Bronchial epithelial cell (primary cell): ENCODE measurements around the gene MYO5A. TPM values are rescaled to one million over a fixed set of nuclear protein-coding genes. Genes with fewer than 3 reads are reported as not detected.
"Not testable (repeated sequence)": the region's sequence is repeated elsewhere in the genome, so short reads cannot be mapped to it uniquely, and the experiment has no call there.

Experiments
- DNase-seq: peaks from one replicate; pipeline ENCODE4 v3.0.0-alpha.2; 2010; ENCODE audit warnings: low read depth
- FAIRE-seq: peaks from 2 replicates; lab custom pipeline; 2011; peaks lifted over from hg19 to GRCh38; lab: Jason Lieb, UNC
- H3K27me3 ChIP-seq: 2 replicates; pipeline ENCODE4 v1.5.1; 2011; ENCODE audit warnings: low read length; ENCODE audit not compliant: control insufficient read depth, insufficient read depth
- H3K36me3 ChIP-seq: 2 replicates; pipeline ENCODE4 v1.5.1; 2011; ENCODE audit warnings: low read length; ENCODE audit not compliant: control insufficient read depth, insufficient read depth
- H3K4me3 ChIP-seq: 2 replicates; pipeline ENCODE4 v1.5.1; 2011; ENCODE audit warnings: mild to moderate bottlenecking, low read depth, low read length, control low read depth
- CTCF ChIP-seq: IDR thresholded peaks from 2 replicates; pipeline ENCODE4 v1.5.1; 2011; ENCODE audit warnings: mild to moderate bottlenecking, moderate library complexity, low read length, control low read depth, inconsistent platforms; ENCODE audit not compliant: insufficient read depth, severe bottlenecking
- total RNA-seq: library from RNA; depleted of rRNA; stranded (reverse); fragments of >200 nt; gene quantifications from 2 replicates; pipeline ENCODE4 v1.2.1, GENCODE V29; 2014

Gene MYO5A
- total RNA-seq, 1 donor from 2014 or later = 29.5 TPM

DNA sequence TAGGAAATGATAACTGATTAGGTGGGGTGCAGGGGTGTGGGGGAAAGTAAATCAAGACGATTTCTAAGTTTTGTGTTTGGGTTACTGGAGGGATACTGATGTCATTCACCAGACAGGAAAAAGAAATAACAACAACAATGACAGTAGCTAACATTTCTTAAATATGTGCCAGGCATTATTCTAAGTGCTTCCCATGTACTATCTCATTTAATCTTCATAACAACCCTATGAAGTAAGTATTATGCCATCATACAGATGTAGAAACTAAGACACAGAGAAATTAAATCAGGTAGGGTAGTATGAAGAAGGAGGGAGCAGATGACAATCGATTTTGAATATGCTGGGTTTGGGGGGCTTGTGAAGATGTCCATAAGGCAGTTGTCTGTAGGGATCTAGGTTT, 13.3 kb downstream of the MYO5A start:
- Histone ChIP-seq H3K4me3 (no peak overlapping the region), H3K27me3 (no peaks in the 10 kb centered on the region), H3K36me3 (no peaks in the 10 kb centered on the region)
- DNase-seq (no peak), FAIRE-seq (no peak)
- no peak for TF ChIP-seq CTCF

GRCh38 chr15:52514482-52514881, 14.2 kb downstream of the MYO5A start:
- Histone ChIP-seq H3K27me3 (no peaks in the 10 kb centered on the region), H3K36me3 (no peaks in the 10 kb centered on the region), H3K4me3 (no peak overlapping the region)
- DNase-seq (peak; percentile 85), FAIRE-seq (no peak)
- TF ChIP-seq CTCF = no peak

- H3K4me3 ChIP-seq, H3K36me3 ChIP-seq, DNase-seq, H3K27me3 ChIP-seq, FAIRE-seq: not testable (repeated sequence)
Observed at GRCh38 chr15:52512869-52513268, 15.8 kb downstream of the MYO5A start.

GRCh38 chr15:52511084-52511483, 17.6 kb downstream of the MYO5A start:
- H3K36me3 ChIP-seq = no peaks in the 10 kb centered on the region
- DNase-seq (no peak), FAIRE-seq (no peak)
- no peaks in the 10 kb centered on the region for H3K27me3 ChIP-seq
- no peak for TF ChIP-seq CTCF
- no peak overlapping the region for H3K4me3 ChIP-seq

- FAIRE-seq = no peak
- no peak for TF ChIP-seq CTCF
- H3K36me3 ChIP-seq = no peaks in the 10 kb centered on the region
- no peaks in the 10 kb centered on the region for H3K27me3 ChIP-seq
- DNase-seq = no peak
- H3K4me3 ChIP-seq = no peak overlapping the region
Observed at GRCh38 chr15:52509500-52510245, 19.0 kb downstream of the MYO5A start.

GRCh38 chr15:52506549-52506948, 22.1 kb downstream of the MYO5A start:
- no peak for FAIRE-seq
- no peak for DNase-seq
- H3K36me3 ChIP-seq = no peaks in the 10 kb centered on the region
- H3K27me3 ChIP-seq = no peaks in the 10 kb centered on the region
- no peak for TF ChIP-seq CTCF
- H3K4me3 ChIP-seq = no peak overlapping the region
